ENCODE data around the gene CES3.
A peak's percentile ranks its signal among the peaks of the same experiment; 100 is the strongest.

CES3 gene

GRCh38 chr16:66996324-66996982 lies 35.4 kb downstream of the CES3 start:
- Histone ChIP-seq H3K4me3 (ENCODE audit: low read length) (no peak overlapping the region), H3K18ac (ENCODE audit: low read length) (no peak overlapping the region), H3K79me2 (ENCODE audit: control insufficient read depth, insufficient read depth, low read length) (no peaks in the 10 kb centered on the region), H3K4me2 (ENCODE audit: low read length) (no peak overlapping the region), H4K5ac (ENCODE audit: low read length) (no peak overlapping the region), H2BK120ac (ENCODE audit: low read depth, low read length) (no peak overlapping the region), H3K4ac (ENCODE audit: low read depth, low read length) (no peak overlapping the region), H3K56ac (ENCODE audit: low read length) (no peak overlapping the region), H3K9ac (ENCODE audit: low read length) (no peak overlapping the region), H2AK5ac (ENCODE audit: low read length) (no peak overlapping the region), H3K23ac (ENCODE audit: low read length) (no peak overlapping the region), H2BK15ac (replicated peaks; ENCODE audit: low read depth) (no peak overlapping the region), H2BK5ac (ENCODE audit: low read length) (no peak overlapping the region), H3K36me3 (ENCODE audit: control insufficient read depth, insufficient read depth, low read length) (no peaks in the 10 kb centered on the region), H3K4me1 (ENCODE audit: control insufficient read depth, low read depth, low read length) (no peaks in the 10 kb centered on the region), H3K27ac (ENCODE audit: low read depth, low read length) (no peak overlapping the region), H3K27me3 (ENCODE audit: insufficient read depth, low read length, poor library complexity) (no peaks in the 10 kb centered on the region), H4K8ac (ENCODE audit: low read depth, low read length) (no peak overlapping the region), H3K79me1 (ENCODE audit: low read length) (no peaks in the 10 kb centered on the region)
- no CpG with 5 or more reads among the region's 6 CpGs for WGBS (ENCODE audit: extremely low coverage, insufficient coverage, low lambda C conversion rate)
- DNase-seq, result no peak

DNA sequence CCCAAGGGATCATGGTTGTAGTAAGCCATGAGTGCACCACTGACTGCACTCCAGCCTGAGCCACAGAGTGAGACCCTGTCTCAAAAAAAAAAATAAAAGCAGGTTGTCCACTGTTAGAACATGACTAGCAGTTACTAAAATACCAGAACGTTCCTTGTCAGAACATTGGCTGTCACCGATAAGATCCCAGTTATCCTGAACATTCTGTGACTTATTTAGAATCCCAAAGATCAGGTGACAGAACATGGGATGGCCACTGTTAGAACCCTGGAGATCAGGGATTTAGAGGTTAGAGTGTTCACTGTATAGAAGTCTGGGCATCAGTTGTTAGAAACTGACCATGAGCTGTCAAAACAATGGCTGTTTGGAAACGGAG lies 35.9 kb downstream of the CES3 start:
- no peak for DNase-seq
- Histone ChIP-seq H2BK5ac (ENCODE audit: low read length) (no peak overlapping the region), H3K79me1 (ENCODE audit: low read length) (no peaks in the 10 kb centered on the region), H3K9ac (ENCODE audit: low read length) (no peak overlapping the region), H4K5ac (ENCODE audit: low read length) (no peak overlapping the region), H3K4ac (ENCODE audit: low read depth, low read length) (no peak overlapping the region), H2AK5ac (ENCODE audit: low read length) (no peak overlapping the region), H3K56ac (ENCODE audit: low read length) (no peak overlapping the region), H3K23ac (ENCODE audit: low read length) (no peak overlapping the region), H3K4me1 (ENCODE audit: control insufficient read depth, low read depth, low read length) (no peaks in the 10 kb centered on the region), H3K27ac (ENCODE audit: low read depth, low read length) (no peak overlapping the region), H3K4me3 (ENCODE audit: low read length) (no peak overlapping the region), H3K27me3 (ENCODE audit: insufficient read depth, low read length, poor library complexity) (no peaks in the 10 kb centered on the region), H4K8ac (ENCODE audit: low read depth, low read length) (no peak overlapping the region), H2BK120ac (ENCODE audit: low read depth, low read length) (no peak overlapping the region), H3K4me2 (ENCODE audit: low read length) (no peak overlapping the region), H3K79me2 (ENCODE audit: control insufficient read depth, insufficient read depth, low read length) (no peaks in the 10 kb centered on the region), H3K18ac (ENCODE audit: low read length) (no peak overlapping the region), H2BK15ac (replicated peaks; ENCODE audit: low read depth) (no peak overlapping the region), H3K36me3 (ENCODE audit: control insufficient read depth, insufficient read depth, low read length) (no peaks in the 10 kb centered on the region)
- no CpG with 5 or more reads among the region's 3 CpGs for WGBS (ENCODE audit: extremely low coverage, insufficient coverage, low lambda C conversion rate)

DNA sequence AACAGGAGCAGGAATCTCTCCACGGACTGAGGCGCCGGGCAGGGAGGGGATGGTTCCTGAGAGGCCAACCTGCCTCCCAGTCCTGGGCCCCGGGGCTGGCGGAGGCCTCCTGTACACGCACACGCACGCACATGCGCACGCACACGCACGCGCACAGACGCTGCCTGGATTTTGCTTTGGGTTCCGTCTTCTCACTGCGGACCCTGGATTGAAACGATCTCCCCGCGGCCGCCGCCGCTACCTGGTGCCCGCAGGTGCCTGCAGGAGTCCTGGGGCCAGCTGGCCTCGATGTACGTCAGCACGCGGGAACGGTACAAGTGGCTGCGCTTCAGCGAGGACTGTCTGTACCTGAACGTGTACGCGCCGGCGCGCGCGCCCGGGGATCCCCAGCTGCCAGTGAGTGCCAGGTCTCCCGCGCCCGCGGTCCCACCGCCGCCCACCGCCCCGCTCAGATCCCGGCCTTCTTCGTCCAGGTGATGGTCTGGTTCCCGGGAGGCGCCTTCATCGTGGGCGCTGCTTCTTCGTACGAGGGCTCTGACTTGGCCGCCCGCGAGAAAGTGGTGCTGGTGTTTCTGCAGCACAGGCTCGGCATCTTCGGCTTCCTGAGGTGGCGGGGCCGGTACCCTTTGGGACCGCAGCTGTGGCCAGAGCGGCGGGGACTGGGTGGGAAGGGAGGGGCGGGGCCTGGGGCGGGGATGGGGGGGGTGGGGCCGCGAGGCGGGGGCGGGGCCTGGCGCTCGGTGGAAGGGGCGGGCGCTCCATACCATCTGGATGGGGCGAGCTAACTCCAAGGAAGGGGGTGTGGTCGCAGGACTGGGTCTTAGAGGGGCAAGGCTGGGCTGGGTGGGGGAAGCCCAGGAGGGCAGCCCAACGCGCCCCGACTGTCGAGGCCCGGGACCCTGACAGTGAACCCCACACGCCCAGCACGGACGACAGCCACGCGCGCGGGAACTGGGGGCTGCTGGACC lies 39.6 kb downstream of the CES3 start:
- Histone ChIP-seq H2AK5ac (ENCODE audit: low read length) (no peak overlapping the region), H3K56ac (ENCODE audit: low read length) (peak overlapping the region; percentile 74), H3K4me2 (ENCODE audit: low read length) (peak overlapping the region; percentile 83), H3K18ac (ENCODE audit: low read length) (no peak overlapping the region), H2BK15ac (replicated peaks; ENCODE audit: low read depth) (no peak overlapping the region), H3K9ac (ENCODE audit: low read length) (peak overlapping the region; percentile 28), H3K27me3 (ENCODE audit: insufficient read depth, low read length, poor library complexity) (no peaks in the 10 kb centered on the region), H3K23ac (ENCODE audit: low read length) (peak overlapping the region; percentile 45), H3K27ac (ENCODE audit: low read depth, low read length) (no peak overlapping the region), H3K79me2 (ENCODE audit: control insufficient read depth, insufficient read depth, low read length) (no peaks in the 10 kb centered on the region), H3K4me3 (ENCODE audit: low read length) (peak overlapping the region; percentile 40), H2BK5ac (ENCODE audit: low read length) (no peak overlapping the region), H3K4ac (ENCODE audit: low read depth, low read length) (no peak overlapping the region), H4K8ac (ENCODE audit: low read depth, low read length) (no peak overlapping the region), H4K5ac (ENCODE audit: low read length) (no peak overlapping the region), H3K4me1 (ENCODE audit: control insufficient read depth, low read depth, low read length) (no peaks in the 10 kb centered on the region), H2BK120ac (ENCODE audit: low read depth, low read length) (no peak overlapping the region), H3K79me1 (ENCODE audit: low read length) (no peaks in the 10 kb centered on the region), H3K36me3 (ENCODE audit: control insufficient read depth, insufficient read depth, low read length) (no peaks in the 10 kb centered on the region)
- no CpG with 5 or more reads among the region's 89 CpGs for WGBS (ENCODE audit: extremely low coverage, insufficient coverage, low lambda C conversion rate)
- peak; percentile 41 for DNase-seq

GRCh38 chr16:67001726-67002125 lies 40.7 kb downstream of the CES3 start:
- no peaks in the 10 kb centered on the region for H3K79me1 ChIP-seq (ENCODE audit: low read length)
- no peak overlapping the region for H4K5ac ChIP-seq (ENCODE audit: low read length)
- H3K36me3 ChIP-seq (ENCODE audit: control insufficient read depth, insufficient read depth, low read length), result no peaks in the 10 kb centered on the region
- no peak overlapping the region for H2BK15ac ChIP-seq (replicated peaks; ENCODE audit: low read depth)
- no peak overlapping the region for H3K4me3 ChIP-seq (ENCODE audit: low read length)
- H3K4me2 ChIP-seq (ENCODE audit: low read length), result no peak overlapping the region
- H2BK5ac ChIP-seq (ENCODE audit: low read length), result no peak overlapping the region
- no CpG with 5 or more reads among the region's 3 CpGs for WGBS (ENCODE audit: extremely low coverage, insufficient coverage, low lambda C conversion rate)
- H2BK120ac ChIP-seq (ENCODE audit: low read depth, low read length), result no peak overlapping the region
- H3K4me1 ChIP-seq (ENCODE audit: control insufficient read depth, low read depth, low read length), result no peaks in the 10 kb centered on the region
- no peak overlapping the region for H3K27ac ChIP-seq (ENCODE audit: low read depth, low read length)
- H2AK5ac ChIP-seq (ENCODE audit: low read length), result no peak overlapping the region
- no peak overlapping the region for H3K18ac ChIP-seq (ENCODE audit: low read length)
- no peak overlapping the region for H3K56ac ChIP-seq (ENCODE audit: low read length)
- H3K9ac ChIP-seq (ENCODE audit: low read length), result no peak overlapping the region
- no peaks in the 10 kb centered on the region for H3K27me3 ChIP-seq (ENCODE audit: insufficient read depth, low read length, poor library complexity)
- no peak overlapping the region for H4K8ac ChIP-seq (ENCODE audit: low read depth, low read length)
- H3K4ac ChIP-seq (ENCODE audit: low read depth, low read length), result no peak overlapping the region
- no peak for DNase-seq
- H3K23ac ChIP-seq (ENCODE audit: low read length), result no peak overlapping the region
- no peaks in the 10 kb centered on the region for H3K79me2 ChIP-seq (ENCODE audit: control insufficient read depth, insufficient read depth, low read length)

- Histone ChIP-seq H3K4me2 (ENCODE audit: low read length) (no peak overlapping the region), H3K4ac (ENCODE audit: low read depth, low read length) (no peak overlapping the region), H3K9ac (ENCODE audit: low read length) (no peak overlapping the region), H3K56ac (ENCODE audit: low read length) (no peak overlapping the region), H3K79me1 (ENCODE audit: low read length) (no peaks in the 10 kb centered on the region), H3K4me3 (ENCODE audit: low read length) (no peak overlapping the region), H2BK15ac (replicated peaks; ENCODE audit: low read depth) (no peak overlapping the region), H2AK5ac (ENCODE audit: low read length) (no peak overlapping the region), H3K79me2 (ENCODE audit: control insufficient read depth, insufficient read depth, low read length) (no peaks in the 10 kb centered on the region), H3K23ac (ENCODE audit: low read length) (peak overlapping the region; percentile 66), H3K27ac (ENCODE audit: low read depth, low read length) (no peak overlapping the region), H2BK120ac (ENCODE audit: low read depth, low read length) (no peak overlapping the region), H4K5ac (ENCODE audit: low read length) (no peak overlapping the region), H2BK5ac (ENCODE audit: low read length) (no peak overlapping the region), H3K18ac (ENCODE audit: low read length) (no peak overlapping the region), H3K27me3 (ENCODE audit: insufficient read depth, low read length, poor library complexity) (no peaks in the 10 kb centered on the region), H3K36me3 (ENCODE audit: control insufficient read depth, insufficient read depth, low read length) (no peaks in the 10 kb centered on the region), H4K8ac (ENCODE audit: low read depth, low read length) (no peak overlapping the region), H3K4me1 (ENCODE audit: control insufficient read depth, low read depth, low read length) (no peaks in the 10 kb centered on the region)
- no peak for DNase-seq
- WGBS (ENCODE audit: extremely low coverage, insufficient coverage, low lambda C conversion rate), result no CpG with 5 or more reads among the region's 12 CpGs
Measured at GRCh38 chr16:67006930-67007658, 46.0 kb downstream of the CES3 start.

Measured in mesendoderm (in vitro differentiated cells).